Measurements from ENCODE around the gene CDC42BPB.
A peak's percentile ranks its signal among the peaks of the same experiment; 100 is the strongest.

CDC42BPB gene

GRCh38 chr14:102922490-102923200 is 134.7 kb downstream of the CDC42BPB start, which contains the start of gene AMN:
AMN (plus strand) TSS chr14:102922663; CDS start chr14:102922689, 26 bp downstream.
- no peak for DNase-seq (ENCODE audit: low spot score in 2 of 2)
- in situ Hi-C loops (cut with MboI; ENCODE audit: low sequenced_read_pairs) = no loop called here
- H3K4me3 ChIP-seq = no peak within 1 kb of the TSS

GRCh38 chr14:102920998-102921304 is 136.4 kb downstream of the CDC42BPB start:
- no peaks in the 10 kb centered on the region for H3K27me3 ChIP-seq (ENCODE audit: low read depth)
- H3K4me1 ChIP-seq = no peaks in the 10 kb centered on the region

More at GRCh38 chr14:102922490-102923200, 134.7 kb downstream of the CDC42BPB start, which contains the start of gene AMN:
- H3K9me3 ChIP-seq = no peaks in the 10 kb centered on the region
- H3K36me3 ChIP-seq (replicated peaks) = no peaks in the 10 kb centered on the region
- no peaks in the 10 kb centered on the region for H3K4me1 ChIP-seq
- no peaks in the 10 kb centered on the region for H3K27me3 ChIP-seq (ENCODE audit: low read depth)

DNA sequence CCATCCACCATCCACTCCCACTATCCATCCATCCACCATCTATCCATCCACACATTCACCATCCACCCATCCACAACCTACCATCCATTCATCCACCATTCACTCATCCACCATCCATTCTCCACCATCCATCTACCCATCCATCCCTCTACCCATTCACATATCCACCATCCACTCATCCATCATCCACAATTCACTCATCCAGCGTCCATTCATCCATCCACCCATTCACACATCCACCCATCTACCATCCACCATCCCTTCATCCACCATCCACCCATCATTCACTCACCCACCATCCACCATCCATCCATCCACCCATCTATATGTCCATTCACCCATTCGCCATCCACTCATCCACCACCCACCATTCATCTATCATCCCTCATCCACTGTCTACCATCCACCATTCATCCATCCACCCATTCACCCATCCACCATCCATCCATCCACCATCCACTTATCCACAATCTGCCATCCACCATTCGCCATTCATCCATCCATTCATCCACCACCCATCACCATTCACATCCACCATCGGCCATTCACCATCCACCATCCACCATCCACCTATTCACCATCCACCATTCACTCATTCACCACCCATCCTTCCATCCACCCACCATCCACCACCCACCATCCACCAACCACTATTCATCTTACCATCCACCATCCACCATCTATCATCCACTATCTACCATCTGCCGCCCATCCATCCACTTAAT is 136.9 kb downstream of the CDC42BPB start:
- Histone ChIP-seq H3K36me3 (replicated peaks) (no peaks in the 10 kb centered on the region), H3K27me3 (ENCODE audit: low read depth) (no peaks in the 10 kb centered on the region), H3K4me3 (no peak overlapping the region), H3K9me3 (no peaks in the 10 kb centered on the region), H3K4me1 (no peaks in the 10 kb centered on the region)
- in situ Hi-C loops (cut with MboI; ENCODE audit: low sequenced_read_pairs) = no loop called here
- DNase-seq (ENCODE audit: low spot score in 2 of 2) = no peak

More at GRCh38 chr14:102920998-102921304, 136.4 kb downstream of the CDC42BPB start:
- DNase-seq (ENCODE audit: low spot score in 2 of 2) = no peak
- Histone ChIP-seq H3K9me3 (no peaks in the 10 kb centered on the region), H3K36me3 (replicated peaks) (no peaks in the 10 kb centered on the region), H3K4me3 (no peak overlapping the region)
- in situ Hi-C loops (cut with MboI; ENCODE audit: low sequenced_read_pairs) = no loop called here

DNA sequence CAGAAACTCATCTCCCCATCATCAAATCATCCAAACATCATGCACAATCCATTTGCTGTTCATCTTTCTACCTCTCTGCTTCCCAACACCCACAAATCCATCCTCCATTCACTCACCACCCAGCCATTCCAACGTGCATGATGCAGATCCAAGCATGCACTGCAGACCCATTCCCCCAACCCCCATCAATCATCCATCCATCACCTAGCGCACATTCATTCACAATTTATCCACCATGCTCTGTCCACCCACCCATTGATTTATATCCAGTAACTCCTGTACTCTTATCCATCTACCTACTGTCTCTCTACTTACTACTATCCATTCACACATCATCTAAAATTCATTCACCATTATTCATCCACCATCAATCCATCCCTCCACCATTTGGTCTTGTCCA is 138.9 kb downstream of the CDC42BPB start:
- DNase-seq (ENCODE audit: low spot score in 2 of 2) = no peak
- in situ Hi-C loops (cut with MboI; ENCODE audit: low sequenced_read_pairs) = loop anchor here (10.0 kb wide), 2 partner anchors 144 to 224 kb away; partner anchors contain the start of gene TRAF3
- Histone ChIP-seq H3K36me3 (replicated peaks) (no peaks in the 10 kb centered on the region), H3K4me1 (no peaks in the 10 kb centered on the region), H3K4me3 (no peak overlapping the region), H3K9me3 (no peaks in the 10 kb centered on the region), H3K27me3 (ENCODE audit: low read depth) (no peaks in the 10 kb centered on the region)

DNA sequence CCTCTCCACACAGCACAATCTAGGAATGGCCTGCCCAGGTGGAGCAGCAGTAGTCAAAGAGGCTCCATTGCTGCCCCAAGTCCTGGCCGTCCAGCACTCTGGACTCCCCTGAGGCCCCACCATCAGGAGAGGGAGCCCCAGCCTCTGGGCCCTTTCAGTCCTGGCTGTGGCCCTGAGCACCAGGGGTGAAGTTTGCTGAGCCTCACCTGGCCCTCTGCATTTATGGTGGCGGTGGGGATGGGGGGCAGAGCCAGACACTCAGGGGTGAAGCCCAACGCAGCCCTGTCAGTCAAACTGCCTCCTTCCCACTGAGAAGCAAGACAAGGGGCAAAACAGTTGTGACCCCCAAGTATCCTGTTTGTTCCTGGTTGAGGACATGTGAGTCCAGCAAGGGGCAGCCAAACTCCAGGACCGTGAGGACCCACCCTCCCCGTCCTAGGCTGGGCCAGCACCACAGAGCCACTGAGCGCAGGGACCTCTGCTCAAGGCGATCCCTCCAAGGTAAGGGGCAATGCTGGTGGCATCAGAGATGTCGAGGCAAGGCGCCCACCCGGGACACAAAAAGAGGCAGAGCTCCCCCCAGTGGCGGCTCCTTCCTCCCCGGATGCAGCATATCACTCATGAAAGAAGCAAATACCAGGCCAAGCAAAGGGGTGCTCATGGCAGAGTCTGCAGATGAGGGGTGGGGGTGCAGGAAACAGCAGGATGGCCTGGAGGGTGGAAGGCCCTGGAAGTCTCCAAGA is 139.7 kb downstream of the CDC42BPB start:
- H3K4me3 ChIP-seq = no peak overlapping the region
- H3K36me3 ChIP-seq (replicated peaks) = no peaks in the 10 kb centered on the region
- DNase-seq (ENCODE audit: low spot score in 2 of 2) = peak; percentile 46 to 86
- H3K27me3 ChIP-seq (ENCODE audit: low read depth) = no peaks in the 10 kb centered on the region
- no peaks in the 10 kb centered on the region for H3K4me1 ChIP-seq
- no peaks in the 10 kb centered on the region for H3K9me3 ChIP-seq
- in situ Hi-C loops (cut with MboI; ENCODE audit: low sequenced_read_pairs) = loop anchor here (10.0 kb wide), 2 partner anchors 143 to 223 kb away; partner anchors contain the start of gene TRAF3

DNA sequence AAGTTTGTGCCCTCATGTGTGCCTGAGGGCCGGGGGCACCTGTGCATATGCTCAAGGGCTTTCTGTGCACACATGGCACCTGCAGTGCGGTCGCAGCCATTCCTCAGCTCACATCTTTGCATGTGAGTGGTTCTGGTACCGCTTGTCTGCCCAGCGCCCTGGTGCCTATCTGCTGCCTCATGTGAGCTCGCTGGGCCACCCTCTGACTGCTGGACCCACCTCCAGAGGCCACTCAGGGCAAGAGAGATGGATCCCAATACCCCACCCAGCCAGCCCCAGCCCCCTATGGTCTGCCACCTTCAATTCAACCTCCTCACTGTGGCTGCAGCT is 140.3 kb downstream of the CDC42BPB start:
- Histone ChIP-seq H3K27me3 (ENCODE audit: low read depth) (no peaks in the 10 kb centered on the region), H3K4me1 (no peaks in the 10 kb centered on the region), H3K36me3 (replicated peaks) (no peaks in the 10 kb centered on the region), H3K9me3 (no peaks in the 10 kb centered on the region), H3K4me3 (no peak overlapping the region)
- DNase-seq (ENCODE audit: low spot score in 2 of 2) = no peak
- in situ Hi-C loops (cut with MboI; ENCODE audit: low sequenced_read_pairs) = loop anchor here (10.0 kb wide), 2 partner anchors 142 to 222 kb away; partner anchors contain the start of gene TRAF3

GRCh38 chr14:102916347-102917055 is 140.8 kb downstream of the CDC42BPB start:
- no peaks in the 10 kb centered on the region for H3K27me3 ChIP-seq (ENCODE audit: low read depth)
- H3K36me3 ChIP-seq (replicated peaks) = no peaks in the 10 kb centered on the region
- no peaks in the 10 kb centered on the region for H3K9me3 ChIP-seq
- no peak overlapping the region for H3K4me3 ChIP-seq
- no peak for DNase-seq (ENCODE audit: low spot score in 2 of 2)
- no peaks in the 10 kb centered on the region for H3K4me1 ChIP-seq
- in situ Hi-C loops (cut with MboI; ENCODE audit: low sequenced_read_pairs) = loop anchor here (10.0 kb wide), 2 partner anchors 142 to 222 kb away; partner anchors contain the start of gene TRAF3

GRCh38 chr14:102915292-102916110 is 141.8 kb downstream of the CDC42BPB start:
- H3K4me1 ChIP-seq = no peaks in the 10 kb centered on the region
- H3K36me3 ChIP-seq (replicated peaks) = peaks cover 2% of the 10 kb centered on the region; the same call in 1 of the 2 replicates
- H3K27me3 ChIP-seq (ENCODE audit: low read depth) = no peaks in the 10 kb centered on the region
- H3K4me3 ChIP-seq = no peak overlapping the region
- no peak for DNase-seq (ENCODE audit: low spot score in 2 of 2)
- in situ Hi-C loops (cut with MboI; ENCODE audit: low sequenced_read_pairs) = loop anchor here (10.0 kb wide), 2 partner anchors 141 to 221 kb away; partner anchors contain the start of gene TRAF3
- H3K9me3 ChIP-seq = no peaks in the 10 kb centered on the region

DNA sequence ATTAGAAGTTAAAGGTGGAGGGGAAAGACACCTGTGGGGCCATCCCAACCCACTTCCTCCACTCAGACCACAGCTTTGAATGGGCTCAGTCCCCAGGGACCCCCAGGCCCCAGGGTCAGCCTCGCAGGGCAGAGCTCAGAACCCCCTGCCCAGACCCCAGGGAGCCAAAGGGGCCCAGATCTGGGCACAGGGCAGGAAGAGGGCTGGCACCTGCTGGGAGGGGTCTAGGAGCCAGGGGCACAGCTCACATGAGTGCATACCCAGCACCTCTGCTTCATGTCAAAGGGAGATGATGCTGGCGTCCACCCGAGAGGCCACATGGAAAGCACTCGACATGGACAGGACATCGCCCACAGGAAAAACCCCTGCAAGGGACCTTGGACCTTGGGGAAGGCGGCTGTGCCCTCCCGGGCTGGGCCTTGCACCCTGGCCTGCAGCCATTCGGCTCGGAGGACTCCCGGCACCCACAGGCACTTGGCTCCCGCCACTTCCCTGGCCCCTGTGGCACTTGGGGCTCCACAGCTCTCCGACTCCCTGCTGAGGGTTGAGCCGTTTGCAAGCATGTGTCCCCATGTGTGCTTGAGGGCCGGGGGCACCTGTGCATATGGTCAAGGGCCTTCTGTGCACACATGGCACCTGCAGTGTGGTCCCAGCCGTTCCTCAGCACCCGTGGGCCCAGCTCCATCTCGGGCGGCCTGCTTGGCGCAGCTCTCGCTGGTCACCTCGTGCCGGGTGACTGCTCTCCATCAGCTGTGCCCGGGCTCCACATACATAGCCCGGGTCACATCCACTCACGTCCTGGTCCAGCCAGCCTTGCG is 142.7 kb downstream of the CDC42BPB start:
- Histone ChIP-seq H3K27me3 (ENCODE audit: low read depth) (no peaks in the 10 kb centered on the region), H3K36me3 (replicated peaks) (peaks cover 2% of the 10 kb centered on the region; the same call in 1 of the 2 replicates), H3K9me3 (no peaks in the 10 kb centered on the region), H3K4me3 (no peak overlapping the region), H3K4me1 (no peaks in the 10 kb centered on the region)
- in situ Hi-C loops (cut with MboI; ENCODE audit: low sequenced_read_pairs) = loop anchor here (10.0 kb wide), 2 partner anchors 140 to 220 kb away; partner anchors contain the start of gene TRAF3
- DNase-seq (ENCODE audit: low spot score in 2 of 2) = no peak

DNA sequence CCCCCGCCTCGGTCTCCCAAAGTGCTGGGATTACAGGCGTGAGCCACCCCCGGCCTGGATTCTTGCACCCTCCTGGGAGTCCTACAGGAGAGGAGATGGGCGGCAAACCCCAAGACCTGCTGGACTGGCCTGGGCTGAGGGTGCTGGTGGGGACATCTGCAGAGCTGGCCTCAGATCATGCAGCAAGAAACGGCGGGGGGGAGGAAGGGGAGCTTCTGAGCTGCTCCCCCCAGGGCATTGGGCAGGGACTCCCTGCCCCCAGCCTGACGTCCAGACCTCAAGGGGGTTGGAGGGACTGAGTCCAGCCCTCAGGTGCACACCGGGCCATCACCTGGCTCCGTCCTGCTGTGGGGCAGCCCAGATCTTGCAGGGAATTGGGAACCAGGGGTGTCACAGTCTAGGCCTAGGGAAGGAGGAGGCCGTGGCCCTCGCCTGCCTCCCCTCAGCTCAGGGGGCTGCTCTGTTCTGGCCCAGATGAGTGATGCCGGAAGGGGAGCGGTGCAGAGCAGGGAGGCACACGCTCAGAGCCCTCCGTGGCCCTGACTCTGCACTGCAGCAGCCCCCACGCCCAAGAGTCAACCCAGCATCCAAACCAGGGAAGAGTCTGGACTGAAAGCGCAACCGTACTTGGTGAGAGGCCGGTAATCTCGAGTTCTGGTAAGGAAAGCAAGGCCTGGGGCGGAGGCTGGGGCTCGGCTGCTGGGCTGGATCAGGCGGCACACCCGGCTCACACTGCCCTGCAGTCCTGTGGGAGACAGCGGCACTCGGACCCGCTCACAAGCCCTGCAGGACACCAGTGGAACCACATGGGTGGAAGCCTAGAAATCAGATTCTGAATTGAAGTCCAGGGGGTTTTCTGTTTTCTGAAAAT is 143.8 kb downstream of the CDC42BPB start:
- H3K36me3 ChIP-seq (replicated peaks) = peaks cover 2% of the 10 kb centered on the region; the same call in 1 of the 2 replicates
- no peak overlapping the region for H3K4me3 ChIP-seq
- in situ Hi-C loops (cut with MboI; ENCODE audit: low sequenced_read_pairs) = loop anchor here (10.0 kb wide), 2 partner anchors 139 to 219 kb away; partner anchors contain the start of gene TRAF3
- no peak for DNase-seq (ENCODE audit: low spot score in 2 of 2)
- H3K4me1 ChIP-seq = no peaks in the 10 kb centered on the region
- H3K9me3 ChIP-seq = no peaks in the 10 kb centered on the region
- no peaks in the 10 kb centered on the region for H3K27me3 ChIP-seq (ENCODE audit: low read depth)

Measured in HAP-1 (cell line).